K562 (cell line): ENCODE measurements around the gene MAD1L1. TPM values are rescaled to one million over a fixed set of nuclear protein-coding genes. Genes with fewer than 3 reads are reported as not detected.

Source experiments
- CTBP1 ChIP-seq: fragments of 450-650 bp; IDR thresholded peaks from 2 replicates; pipeline ENCODE4 v1.6.1; 2016; ENCODE audit warnings: borderline replicate concordance
- DPF2 ChIP-seq: fragments of 450-650 bp; IDR thresholded peaks from 2 replicates; pipeline ENCODE4 v1.6.1; 2016
- EP300 ChIP-seq: IDR thresholded peaks from 2 replicates; pipeline ENCODE4 v1.6.1; 2012; ENCODE audit warnings: low read length, improper control_type of control experiment
- FIP1L1 ChIP-seq: fragments of 200-400 bp; formaldehyde crosslinking; IDR thresholded peaks from 2 replicates; pipeline ENCODE4 v1.6.1; 2018; ENCODE audit warnings: mild to moderate bottlenecking, low read depth, low read length; ENCODE audit not compliant: poor library complexity, severe bottlenecking
- FOSL1 ChIP-seq: fragments of 200-800 bp; sonication (Bioruptor generic); conservative IDR thresholded peaks from 2 replicates; pipeline ENCODE4 v1.6.1; 2016; ENCODE audit warnings: missing genetic modification characterization, missing compliant biosample characterization
- FOXK2 ChIP-seq, 2 experiments: fragments of 450-650 bp; IDR thresholded peaks in 1 of 2; conservative IDR thresholded peaks in 1 of 2; 2 replicates each; pipeline ENCODE4 v1.6.1; 2016; ENCODE audit warnings: low read depth in 2 of 2, mild to moderate bottlenecking in 1 of 2
- GTF2E2 ChIP-seq: fragments of 200-800 bp; sonication (Bioruptor generic); IDR thresholded peaks from 2 replicates; pipeline ENCODE4 v1.6.1; 2016; ENCODE audit warnings: missing genetic modification characterization, missing compliant biosample characterization
- HDAC1 ChIP-seq, 2 experiments: fragments of 450-650 bp; IDR thresholded peaks; 2 replicates each; pipeline ENCODE4 v1.6.1; 2016 to 2017; ENCODE audit warnings: inconsistent platforms in 1 of 2, mild to moderate bottlenecking in 1 of 2, moderate library complexity in 1 of 2
- HMGN3 ChIP-seq: IDR thresholded peaks from 2 replicates; pipeline ENCODE4 v1.6.1; 2011; ENCODE audit warnings: borderline replicate concordance, low read depth, mild to moderate bottlenecking, mixed read lengths, low read length; ENCODE audit not compliant: insufficient read length; ENCODE audit errors: extremely low read depth
- MIER1 ChIP-seq: fragments of 450-650 bp; IDR thresholded peaks from 2 replicates; pipeline ENCODE4 v1.6.1; 2016; ENCODE audit warnings: antibody characterized with exemption, mild to moderate bottlenecking, low read depth
- NFRKB ChIP-seq: fragments of 450-650 bp; IDR thresholded peaks from 2 replicates; pipeline ENCODE4 v1.6.1; 2016; ENCODE audit warnings: low read depth
- POLR3G ChIP-seq: IDR thresholded peaks from 2 replicates; pipeline ENCODE4 v1.6.1; 2011; ENCODE audit not compliant: insufficient read length, insufficient replicate concordance; ENCODE audit errors: extremely low read depth
- RFX7 ChIP-seq: fragments of 250-450 bp; sonication (Bioruptor Pico); IDR thresholded peaks from 2 replicates; pipeline ENCODE4 v1.5.1; 2021; ENCODE audit warnings: mild to moderate bottlenecking
- SMAD3 ChIP-seq: fragments of 450-650 bp; formaldehyde crosslinking; conservative IDR thresholded peaks from 2 replicates; pipeline ENCODE4 v1.4.0; 2020; ENCODE audit warnings: mild to moderate bottlenecking
- TOE1 ChIP-seq, 2 experiments: fragments of 450-650 bp in 1 of 2; sonication (generic) in 1 of 2; formaldehyde crosslinking in 1 of 2; IDR thresholded peaks; 2 replicates each; pipeline versions ENCODE4 v1.7.1 to v1.8.0; 2016 to 2022; ENCODE audit warnings: borderline replicate concordance in 2 of 2, mild to moderate bottlenecking in 2 of 2, antibody characterized with exemption in 1 of 2, inconsistent platforms in 1 of 2, low read depth in 1 of 2, missing genetic modification reagents in 1 of 2, moderate library complexity in 1 of 2
- TRIM24 ChIP-seq, 2 experiments: fragments of 450-650 bp; IDR thresholded peaks; 2 replicates each; pipeline ENCODE4 v1.6.1; 2016
- XRCC5 ChIP-seq: fragments of 200-400 bp; formaldehyde crosslinking; IDR thresholded peaks from 2 replicates; pipeline ENCODE4 v1.6.1; 2017; ENCODE audit warnings: low read depth, mild to moderate bottlenecking, low read length
- ZNF274 ChIP-seq: IDR thresholded peaks from 2 replicates; pipeline ENCODE4 v1.6.1; 2011; ENCODE audit warnings: low read depth, mild to moderate bottlenecking, low read length, moderate library complexity, borderline replicate concordance
- ZNF282 ChIP-seq: sonication (generic); formaldehyde crosslinking; IDR thresholded peaks from 2 replicates; pipeline ENCODE4 v1.8.1; 2023; ENCODE audit warnings: missing genetic modification reagents
- ZNF431 ChIP-seq: sonication (generic); formaldehyde crosslinking; IDR thresholded peaks from 2 replicates; pipeline ENCODE4 v1.8.0; 2022; ENCODE audit warnings: mild to moderate bottlenecking, missing genetic modification reagents
- ZNF696 ChIP-seq: fragments of 250-450 bp; sonication (Bioruptor Pico); conservative IDR thresholded peaks from 2 replicates; pipeline ENCODE4 v1.4.0; 2020; ENCODE audit warnings: mild to moderate bottlenecking, moderate library complexity
- polyA plus RNA-seq, 8 experiments: library from polyadenylated mRNA; depleted of rRNA in 4 of 8; stranded (reverse) in 5 of 8; unstranded in 3 of 8; fragments of >200 nt; fragmentation: Nextera tagmentation in 2 of 8; fragmentation: Illumina TruSeq in 1 of 8; extraction: Ambion mirVana in 2 of 8; extraction: Trizol in 1 of 8; gene quantifications; 2 replicates each; pipeline versions ENCODE4 v1.2.1 to v1.2.3, GENCODE V29; 2011 to 2014; ENCODE audit warnings: inconsistent platforms in 1 of 8, missing spikeins in 1 of 8
- total RNA-seq, 7 experiments: library from RNA; depleted of rRNA in 6 of 7; stranded (reverse); fragments of >200 nt in 6 of 7; fragmentation: Illumina TruSeq in 2 of 7; extraction: Trizol in 2 of 7; gene quantifications; 2 replicates each; pipeline versions ENCODE4 v1.2.1 to v1.2.3, GENCODE V29; 2011 to 2021; ENCODE audit warnings: low replicate concordance in 1 of 7
- TF ChIP-seq, protein P1 (sequence below): sonication (generic); formaldehyde crosslinking; IDR thresholded peaks from 2 replicates; pipeline ENCODE4 v1.8.1; 2023; ENCODE audit warnings: mild to moderate bottlenecking, missing genetic modification reagents, moderate library complexity
- TF ChIP-seq, protein P2 (sequence below), 2 experiments: fragments of 200-800 bp in 1 of 2; sonication (Bioruptor generic) in 1 of 2; sonication (generic) in 1 of 2; formaldehyde crosslinking in 1 of 2; IDR thresholded peaks in 1 of 2; conservative IDR thresholded peaks in 1 of 2; 2 replicates each; pipeline versions ENCODE4 v1.5.0 to v1.6.1; 2016 to 2020; ENCODE audit warnings: missing compliant biosample characterization in 1 of 2, missing genetic modification characterization in 1 of 2, missing genetic modification reagents in 1 of 2
- TF ChIP-seq, protein P3 (sequence below): fragments of 450-650 bp; formaldehyde crosslinking; conservative IDR thresholded peaks from 2 replicates; pipeline ENCODE4 v1.4.0; 2022; ENCODE audit warnings: mild to moderate bottlenecking, missing genetic modification characterization

The MAD1L1 gene
- total and polyA plus RNA-seq, 9 of the 15 experiments (the other 6 are each of a cell fraction or from before 2014, with no cell fraction given) = 1.7 to 89.7 (median 18.0) TPM

DNA sequence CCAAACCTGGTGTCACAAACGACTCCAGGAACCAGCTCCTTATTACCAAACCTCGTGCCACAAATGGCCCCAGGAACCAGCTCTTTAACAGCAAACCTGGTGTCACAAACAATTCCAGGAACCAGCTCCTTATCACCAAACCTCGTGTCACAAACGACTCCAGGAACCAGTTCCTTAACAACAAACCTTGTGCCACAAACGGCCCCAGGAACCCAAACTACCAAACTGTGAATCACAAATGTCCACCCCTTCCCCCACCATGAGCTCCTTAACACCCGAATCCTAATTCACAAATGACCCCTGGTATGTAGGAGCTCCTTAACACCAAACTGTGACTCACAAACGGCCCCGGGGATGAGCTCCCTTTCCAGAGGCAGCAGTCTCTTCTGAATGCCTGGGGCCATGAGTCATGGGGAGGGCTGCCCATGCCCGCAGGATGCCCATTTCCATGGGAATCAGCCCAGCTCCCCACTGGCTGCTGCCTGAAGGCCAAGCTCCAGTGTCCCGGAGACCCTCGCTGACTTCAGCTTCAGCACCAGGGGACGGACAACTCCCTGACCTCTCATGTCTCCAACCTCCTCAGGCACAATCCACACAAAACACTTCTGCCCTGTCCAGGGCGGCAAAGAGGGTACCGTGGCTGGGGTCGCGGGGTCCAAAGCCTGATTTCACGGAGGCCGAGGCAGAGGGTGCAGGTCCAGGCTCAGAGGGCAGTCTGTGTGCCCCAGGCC, 349.5 kb downstream of the MAD1L1 start (continued):
- TF ChIP-seq FOXK2 (conservative IDR thresholded peaks at IDR 0.05 in 1 of 2, IDR thresholded peaks at IDR 0.05 in 1 of 2; ENCODE audit: low read depth in 2 of 2) = 0 out of 4 replicates have a peak, but pooled peaks of 1 of the 2 experiments have one; percentile 13
- TF ChIP-seq EP300 = peak; percentile 83
- no peak for TF ChIP-seq FIP1L1
- TF ChIP-seq HDAC1 (IDR thresholded peaks at IDR 0.05) = peak in 1 of 2 experiments; percentile 61; a peak in 2 of 4 replicates
- TF ChIP-seq, protein P1, sequence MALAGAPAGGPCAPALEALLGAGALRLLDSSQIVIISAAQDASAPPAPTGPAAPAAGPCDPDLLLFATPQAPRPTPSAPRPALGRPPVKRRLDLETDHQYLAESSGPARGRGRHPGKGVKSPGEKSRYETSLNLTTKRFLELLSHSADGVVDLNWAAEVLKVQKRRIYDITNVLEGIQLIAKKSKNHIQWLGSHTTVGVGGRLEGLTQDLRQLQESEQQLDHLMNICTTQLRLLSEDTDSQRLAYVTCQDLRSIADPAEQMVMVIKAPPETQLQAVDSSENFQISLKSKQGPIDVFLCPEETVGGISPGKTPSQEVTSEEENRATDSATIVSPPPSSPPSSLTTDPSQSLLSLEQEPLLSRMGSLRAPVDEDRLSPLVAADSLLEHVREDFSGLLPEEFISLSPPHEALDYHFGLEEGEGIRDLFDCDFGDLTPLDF (CRISPR knock-in tag) = no peak
- TF ChIP-seq ZNF274 = no peak
- no peak for TF ChIP-seq HMGN3
- peak; percentile 45; the same call in 1 of the 2 replicates for TF ChIP-seq GTF2E2 (tag)
- no peak for TF ChIP-seq XRCC5
- TF ChIP-seq, protein P2, sequence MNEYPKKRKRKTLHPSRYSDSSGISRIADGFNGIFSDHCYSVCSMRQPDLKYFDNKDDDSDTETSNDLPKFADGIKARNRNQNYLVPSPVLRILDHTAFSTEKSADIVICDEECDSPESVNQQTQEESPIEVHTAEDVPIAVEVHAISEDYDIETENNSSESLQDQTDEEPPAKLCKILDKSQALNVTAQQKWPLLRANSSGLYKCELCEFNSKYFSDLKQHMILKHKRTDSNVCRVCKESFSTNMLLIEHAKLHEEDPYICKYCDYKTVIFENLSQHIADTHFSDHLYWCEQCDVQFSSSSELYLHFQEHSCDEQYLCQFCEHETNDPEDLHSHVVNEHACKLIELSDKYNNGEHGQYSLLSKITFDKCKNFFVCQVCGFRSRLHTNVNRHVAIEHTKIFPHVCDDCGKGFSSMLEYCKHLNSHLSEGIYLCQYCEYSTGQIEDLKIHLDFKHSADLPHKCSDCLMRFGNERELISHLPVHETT (CRISPR knock-in tag; conservative IDR thresholded peaks at IDR 0.05 in 1 of 2, IDR thresholded peaks at IDR 0.05 in 1 of 2) = peak in 1 of 2 experiments; percentile 77; a peak in 1 of 4 replicates
- no peak for TF ChIP-seq ZNF431 (CRISPR knock-in tag)
- TF ChIP-seq MIER1 = peak; percentile 89
- TF ChIP-seq, protein P3, sequence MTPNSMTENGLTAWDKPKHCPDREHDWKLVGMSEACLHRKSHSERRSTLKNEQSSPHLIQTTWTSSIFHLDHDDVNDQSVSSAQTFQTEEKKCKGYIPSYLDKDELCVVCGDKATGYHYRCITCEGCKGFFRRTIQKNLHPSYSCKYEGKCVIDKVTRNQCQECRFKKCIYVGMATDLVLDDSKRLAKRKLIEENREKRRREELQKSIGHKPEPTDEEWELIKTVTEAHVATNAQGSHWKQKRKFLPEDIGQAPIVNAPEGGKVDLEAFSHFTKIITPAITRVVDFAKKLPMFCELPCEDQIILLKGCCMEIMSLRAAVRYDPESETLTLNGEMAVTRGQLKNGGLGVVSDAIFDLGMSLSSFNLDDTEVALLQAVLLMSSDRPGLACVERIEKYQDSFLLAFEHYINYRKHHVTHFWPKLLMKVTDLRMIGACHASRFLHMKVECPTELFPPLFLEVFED (CRISPR knock-in tag) = 0 out of 2 replicates have a peak, but pooled peaks have one; percentile 24
- peak; percentile 87 for TF ChIP-seq FOSL1
- no peak for TF ChIP-seq POLR3G
- peak; percentile 17; the same call in 1 of the 2 replicates for TF ChIP-seq CTBP1
- peak in 1 of 2 experiments; percentile 36; a peak in 1 of 4 replicates for TF ChIP-seq TRIM24 (IDR thresholded peaks at IDR 0.05)
- TF ChIP-seq RFX7 (CRISPR knock-in tag) = no peak
- TF ChIP-seq DPF2 = peak; percentile 41; the same call in 1 of the 2 replicates
- TF ChIP-seq ZNF282 (CRISPR knock-in tag) = no peak
- TF ChIP-seq NFRKB = peak; percentile 43; the same call in 1 of the 2 replicates
- TF ChIP-seq ZNF696 (CRISPR knock-in tag) = no peak
- TF ChIP-seq SMAD3 (CRISPR knock-in tag) = 0 out of 2 replicates have a peak, but pooled peaks have one; percentile 32
- 0 out of 2 replicates have a peak, but pooled peaks have one; percentile 18 for TF ChIP-seq TOE1 (IDR thresholded peaks at IDR 0.05; ENCODE audit: borderline replicate concordance)
- no peak for TF ChIP-seq TOE1 (CRISPR knock-in tag; IDR thresholded peaks at IDR 0.05; ENCODE audit: borderline replicate concordance, low read depth)
